ENCODE measurements around the gene SHB.

- no peak for TF ChIP-seq CTCF (IDR thresholded peaks at IDR 0.05)
- no peak for TF ChIP-seq POLR2A (IDR thresholded peaks at IDR 0.05; ENCODE audit: low read length)
- TF ChIP-seq MAX (IDR thresholded peaks at IDR 0.05): no peak
- no peak for TF ChIP-seq MYC (IDR thresholded peaks at IDR 0.05; ENCODE audit: borderline replicate concordance, low read length)
- no peak for TF ChIP-seq EP300 (IDR thresholded peaks at IDR 0.05)
- no peak for TF ChIP-seq RCOR1 (IDR thresholded peaks at IDR 0.05; ENCODE audit: low read depth, low read length)
- no peak for TF ChIP-seq SMC3 (IDR thresholded peaks at IDR 0.05)
- TF ChIP-seq NFE2L2 (conservative IDR thresholded peaks at IDR 0.05; ENCODE audit: low read length): no peak
- no peak for TF ChIP-seq REST (IDR thresholded peaks at IDR 0.05)
Observed at GRCh38 chr9:37988602-37989001, 80.4 kb downstream of the SHB start.

Measured in A549 (cell line).